CD14-positive monocyte (primary cell): ENCODE results near the gene SNX30. TPM values are rescaled to one million over a fixed set of nuclear protein-coding genes. Genes with fewer than 3 reads are reported as not detected.

ENCODE experiments used
- DNase-seq, 3 donors: peaks; one replicate each; pipeline ENCODE4 v3.0.0-alpha.2; 2011 to 2022
- H2AFZ ChIP-seq: 2 replicates; pipeline ENCODE4 v1.6.0; 2012; ENCODE audit warnings: mild to moderate bottlenecking, low read depth, low read length, inconsistent platforms; ENCODE audit not compliant: insufficient read depth, poor library complexity, severe bottlenecking
- H3K27ac ChIP-seq, 2 donors: 1 replicate in 1 of 2; 2 replicates in 1 of 2; pipeline ENCODE4 v1.5.1; 2012 to 2013; ENCODE audit warnings: low read length in 2 of 2, control low read depth in 1 of 2, inconsistent platforms in 1 of 2, low read depth in 1 of 2, mild to moderate bottlenecking in 1 of 2
- H3K27me3 ChIP-seq, 2 donors: one replicate each; pipeline versions ENCODE4 v1.6.0 to v1.6.1; 2011 to 2013; ENCODE audit warnings: low read length in 2 of 2; ENCODE audit not compliant: control insufficient read depth in 2 of 2, insufficient read depth in 2 of 2
- H3K36me3 ChIP-seq, 2 donors: replicated peaks in 1 of 2; 1 replicate in 1 of 2; 2 replicates in 1 of 2; pipeline versions ENCODE4 v1.5.1 to v1.6.1; 2012 to 2013; ENCODE audit warnings: low read length in 2 of 2, control low read depth in 1 of 2, inconsistent platforms in 1 of 2, mild to moderate bottlenecking in 1 of 2; ENCODE audit not compliant: insufficient read depth in 2 of 2, control insufficient read depth in 1 of 2
- H3K4me1 ChIP-seq, 2 donors: 1 replicate in 1 of 2; 2 replicates in 1 of 2; pipeline versions ENCODE4 v1.5.1 to v1.6.1; 2012 to 2013; ENCODE audit warnings: low read length in 2 of 2, control low read depth in 1 of 2, inconsistent platforms in 1 of 2, mild to moderate bottlenecking in 1 of 2, moderate library complexity in 1 of 2; ENCODE audit not compliant: insufficient read depth in 2 of 2, control insufficient read depth in 1 of 2
- H3K4me2 ChIP-seq: replicated peaks from 2 replicates; pipeline ENCODE3; 2012; ENCODE audit warnings: low read length, moderate library complexity, mild to moderate bottlenecking; ENCODE audit not compliant: poor library complexity, severe bottlenecking; ENCODE audit errors: extremely low read depth
- H3K4me3 ChIP-seq, 3 experiments: fragments of 200-600 bp in 1 of 3; sonication (generic) in 1 of 3; replicated peaks in 1 of 3; 1 replicate in 2 of 3; 2 replicates in 1 of 3; pipeline ENCODE4 v1.5.1; 2011 to 2013; ENCODE audit warnings: low read length in 3 of 3, mild to moderate bottlenecking in 3 of 3, control low read depth in 2 of 3, low read depth in 2 of 3, inconsistent platforms in 1 of 3, moderate library complexity in 1 of 3
- H3K79me2 ChIP-seq: 2 replicates; pipeline ENCODE4 v1.6.0; 2012; ENCODE audit warnings: mild to moderate bottlenecking, control low read depth, inconsistent platforms, low read length, moderate library complexity; ENCODE audit not compliant: insufficient read depth
- H3K9ac ChIP-seq: 2 replicates; pipeline ENCODE4 v1.6.0; 2017; ENCODE audit warnings: low read length, mild to moderate bottlenecking; ENCODE audit not compliant: insufficient read depth, poor library complexity, severe bottlenecking
- H3K9me3 ChIP-seq, 2 donors: replicated peaks in 1 of 2; 1 replicate in 1 of 2; 2 replicates in 1 of 2; pipeline versions ENCODE4 v1.5.1 to v1.6.1; 2012 to 2013; ENCODE audit warnings: low read length in 2 of 2, control low read depth in 1 of 2; ENCODE audit not compliant: control insufficient read depth in 1 of 2, insufficient read depth in 1 of 2
- H4K20me1 ChIP-seq: 2 replicates; pipeline ENCODE4 v1.6.0; 2012; ENCODE audit warnings: mild to moderate bottlenecking, low read length, control low read depth, moderate library complexity; ENCODE audit not compliant: insufficient read depth
- H3K27ac Mint-ChIP-seq, 7 donors: one replicate each; pipeline ENCODE4 v1.8.0; 2020; ENCODE audit warnings: mild to moderate bottlenecking in 7 of 7, mixed read lengths in 7 of 7, moderate library complexity in 6 of 7, inconsistent platforms in 2 of 7
- H3K27me3 Mint-ChIP-seq, 3 donors: one replicate each; pipeline ENCODE4 v1.8.0; 2021 to 2022; ENCODE audit warnings: low read depth in 3 of 3, mild to moderate bottlenecking in 3 of 3, mixed read lengths in 3 of 3, moderate library complexity in 3 of 3, inconsistent platforms in 1 of 3
- H3K36me3 Mint-ChIP-seq, 2 donors: one replicate each; pipeline ENCODE4 v1.8.0; 2020; ENCODE audit warnings: mixed read lengths in 2 of 2, inconsistent platforms in 1 of 2, mild to moderate bottlenecking in 1 of 2
- H3K4me1 Mint-ChIP-seq: one replicate; pipeline ENCODE4 v1.8.0; 2020; ENCODE audit warnings: mild to moderate bottlenecking, mixed read lengths
- H3K4me3 Mint-ChIP-seq, 2 donors: one replicate each; pipeline ENCODE4 v1.8.0; 2020; ENCODE audit warnings: mild to moderate bottlenecking in 2 of 2, mixed read lengths in 2 of 2, moderate library complexity in 1 of 2
- H3K9me3 Mint-ChIP-seq, 7 donors: one replicate each; pipeline ENCODE4 v1.8.0; 2020 to 2022; ENCODE audit warnings: mixed read lengths in 7 of 7, mild to moderate bottlenecking in 6 of 7, moderate library complexity in 6 of 7, inconsistent platforms in 2 of 7
- WGBS: methylation state at CpG from one replicate; pipeline ENCODE4 v1.1.5; 2013; ENCODE audit warnings: missing lambda C conversion rate; ENCODE audit not compliant: insufficient coverage; 5-methylcytosine and 5-hydroxymethylcytosine counted together
- intact Hi-C, 2 donors: fragments of 100-400 bp; cut with micrococcal nuclease; formaldehyde crosslinking; loops; one replicate each; pipeline versions ENCODE4 v1.15.0 to v1.15.1; 2023
- polyA plus RNA-seq, 3 donors: library from polyadenylated mRNA; depleted of rRNA in 1 of 3; unstranded in 2 of 3; stranded (reverse) in 1 of 3; fragments of 300-500 nt in 2 of 3; fragments of >200 nt in 1 of 3; fragmentation: Illumina TruSeq in 2 of 3; gene quantifications; 1 replicate in 2 of 3; 2 replicates in 1 of 3; pipeline ENCODE4 v1.2.3, GENCODE V29; 2012 to 2021
- TF ChIP-seq, protein P1 (sequence below): fragments of 200-600 bp; IDR thresholded peaks from one replicate; pipeline ENCODE4 v1.8.0; 2022; ENCODE audit warnings: antibody characterized with exemption, mild to moderate bottlenecking

SNX30 gene
- polyA plus RNA-seq, 3 donors: 10.3 to 31.3 (median 10.4) TPM

- no peaks in the 10 kb centered on the region for H3K9me3 ChIP-seq
- peaks cover 70% of the 10 kb centered on the region for H3K4me1 Mint-ChIP-seq
- peak overlapping the region in 1 of 2 donors; percentile 6 for H3K27ac ChIP-seq
- WGBS: 65% methylated on average over 2 of the region's 2 CpGs
- peak overlapping the region; percentile 12 for H3K4me2 ChIP-seq
- TF ChIP-seq, protein P1, sequence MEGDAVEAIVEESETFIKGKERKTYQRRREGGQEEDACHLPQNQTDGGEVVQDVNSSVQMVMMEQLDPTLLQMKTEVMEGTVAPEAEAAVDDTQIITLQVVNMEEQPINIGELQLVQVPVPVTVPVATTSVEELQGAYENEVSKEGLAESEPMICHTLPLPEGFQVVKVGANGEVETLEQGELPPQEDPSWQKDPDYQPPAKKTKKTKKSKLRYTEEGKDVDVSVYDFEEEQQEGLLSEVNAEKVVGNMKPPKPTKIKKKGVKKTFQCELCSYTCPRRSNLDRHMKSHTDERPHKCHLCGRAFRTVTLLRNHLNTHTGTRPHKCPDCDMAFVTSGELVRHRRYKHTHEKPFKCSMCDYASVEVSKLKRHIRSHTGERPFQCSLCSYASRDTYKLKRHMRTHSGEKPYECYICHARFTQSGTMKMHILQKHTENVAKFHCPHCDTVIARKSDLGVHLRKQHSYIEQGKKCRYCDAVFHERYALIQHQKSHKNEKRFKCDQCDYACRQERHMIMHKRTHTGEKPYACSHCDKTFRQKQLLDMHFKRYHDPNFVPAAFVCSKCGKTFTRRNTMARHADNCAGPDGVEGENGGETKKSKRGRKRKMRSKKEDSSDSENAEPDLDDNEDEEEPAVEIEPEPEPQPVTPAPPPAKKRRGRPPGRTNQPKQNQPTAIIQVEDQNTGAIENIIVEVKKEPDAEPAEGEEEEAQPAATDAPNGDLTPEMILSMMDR: no peak
- peak overlapping the region in 1 of 3 experiments; percentile 11 for H3K4me3 ChIP-seq
- H3K4me1 ChIP-seq: peaks cover 46 to 54% of the 10 kb centered on the region in 2 donors
- H3K36me3 ChIP-seq: peaks cover 0 to 6% of the 10 kb centered on the region in 2 donors
- peak overlapping the region in 1 of 2 donors; percentile 67 for H3K4me3 Mint-ChIP-seq
- peaks cover 13 to 28% of the 10 kb centered on the region in 2 donors for H3K36me3 Mint-ChIP-seq
- peak overlapping the region; percentile 26 to 82 (median 77) for H3K27ac Mint-ChIP-seq
- H3K27me3 ChIP-seq: no peaks in the 10 kb centered on the region
- peaks cover 97% of the 10 kb centered on the region for H4K20me1 ChIP-seq
- no peak overlapping the region for H3K9ac ChIP-seq
- peak in 1 of 3 donors; percentile 18 for DNase-seq
- no peak overlapping the region for H2AFZ ChIP-seq
- H3K79me2 ChIP-seq: peaks cover 96% of the 10 kb centered on the region
- H3K27me3 Mint-ChIP-seq: peaks cover 0 to 2% (median 2%) of the 10 kb centered on the region in 3 donors
- peaks cover 0 to 5% (median 0%) of the 10 kb centered on the region in 7 donors for H3K9me3 Mint-ChIP-seq
- intact Hi-C loops: no loop called here
Measured at GRCh38 chr9:112757940-112758339, 7.4 kb downstream of the SNX30 start.

DNA sequence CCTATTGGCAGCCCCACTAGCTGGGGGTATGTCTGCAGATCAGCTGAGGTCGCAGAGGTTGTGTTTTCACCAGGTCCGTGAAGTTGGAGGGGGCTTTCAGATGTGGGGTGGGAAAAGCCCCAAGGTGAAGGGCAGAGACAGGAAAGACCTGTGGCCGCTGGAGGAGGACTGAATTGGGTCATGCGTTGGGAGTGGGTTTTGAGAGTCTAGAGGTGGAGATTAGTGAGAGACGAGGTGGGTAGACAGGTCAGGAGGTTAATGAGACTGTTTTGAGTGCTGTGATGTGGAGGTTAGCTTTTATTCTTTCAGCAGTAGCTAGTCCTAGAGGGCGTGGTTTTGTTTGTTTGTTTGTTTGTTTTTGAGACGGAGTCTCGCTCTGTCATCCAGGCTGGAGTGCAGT is 10.3 kb downstream of the SNX30 start:
- intact Hi-C loops: no loop called here
- Mint-ChIP-seq H3K4me1 (peaks cover 53% of the 10 kb centered on the region), H3K36me3 (peaks cover 15 to 28% of the 10 kb centered on the region in 2 donors), H3K4me3 (no peak overlapping the region), H3K27me3 (peaks cover 0 to 2% (median 2%) of the 10 kb centered on the region in 3 donors), H3K27ac (peak overlapping the region in 3 of 7 donors; percentile 10 to 59 (median 56)), H3K9me3 (peaks cover 0 to 5% (median under 1%) of the 10 kb centered on the region in 7 donors)
- 96% methylated on average over 8 of the region's 8 CpGs for WGBS
- Histone ChIP-seq H3K27ac (no peak overlapping the region), H3K79me2 (peaks cover 96% of the 10 kb centered on the region), H3K27me3 (no peaks in the 10 kb centered on the region), H3K36me3 (peaks cover 0 to 12% of the 10 kb centered on the region in 2 donors), H3K4me3 (no peak overlapping the region), H2AFZ (no peak overlapping the region), H3K4me1 (peaks cover 17 to 25% of the 10 kb centered on the region in 2 donors), H3K9me3 (no peaks in the 10 kb centered on the region), H3K4me2 (no peak overlapping the region), H4K20me1 (peaks cover 99% of the 10 kb centered on the region), H3K9ac (no peak overlapping the region)
- TF ChIP-seq, protein P1: no peak
- DNase-seq: no peak
